Measurements from ENCODE around the gene POLD2.

Gene POLD2

GRCh38 chr7:44101303-44101965, 21.9 kb downstream of the POLD2 start:
- DNase-seq: no peak

- no peak for DNase-seq
Measured at GRCh38 chr7:44100458-44101302, 22.7 kb downstream of the POLD2 start.

DNA sequence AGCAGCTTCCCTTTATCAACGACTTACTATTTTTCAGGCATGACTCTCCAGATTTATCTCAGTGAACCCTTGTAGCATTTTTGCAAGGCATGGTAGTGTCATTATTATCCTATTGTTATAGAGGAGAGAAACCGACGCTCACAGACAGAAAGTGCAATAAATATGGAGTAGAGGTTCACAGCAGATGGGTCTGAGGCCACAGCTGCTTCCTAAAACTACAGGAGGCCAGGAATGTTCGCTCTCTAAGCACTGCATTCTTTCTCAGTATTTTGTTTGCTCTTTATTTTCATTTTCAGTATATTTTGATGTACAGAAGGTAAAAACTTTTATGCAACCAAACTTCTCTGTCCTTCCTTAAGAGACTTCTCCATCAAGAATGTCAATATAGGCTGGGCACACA, 23.7 kb downstream of the POLD2 start:
- no peak for DNase-seq

GRCh38 chr7:44098092-44099068, 25.0 kb downstream of the POLD2 start:
- no peak for DNase-seq

DNA sequence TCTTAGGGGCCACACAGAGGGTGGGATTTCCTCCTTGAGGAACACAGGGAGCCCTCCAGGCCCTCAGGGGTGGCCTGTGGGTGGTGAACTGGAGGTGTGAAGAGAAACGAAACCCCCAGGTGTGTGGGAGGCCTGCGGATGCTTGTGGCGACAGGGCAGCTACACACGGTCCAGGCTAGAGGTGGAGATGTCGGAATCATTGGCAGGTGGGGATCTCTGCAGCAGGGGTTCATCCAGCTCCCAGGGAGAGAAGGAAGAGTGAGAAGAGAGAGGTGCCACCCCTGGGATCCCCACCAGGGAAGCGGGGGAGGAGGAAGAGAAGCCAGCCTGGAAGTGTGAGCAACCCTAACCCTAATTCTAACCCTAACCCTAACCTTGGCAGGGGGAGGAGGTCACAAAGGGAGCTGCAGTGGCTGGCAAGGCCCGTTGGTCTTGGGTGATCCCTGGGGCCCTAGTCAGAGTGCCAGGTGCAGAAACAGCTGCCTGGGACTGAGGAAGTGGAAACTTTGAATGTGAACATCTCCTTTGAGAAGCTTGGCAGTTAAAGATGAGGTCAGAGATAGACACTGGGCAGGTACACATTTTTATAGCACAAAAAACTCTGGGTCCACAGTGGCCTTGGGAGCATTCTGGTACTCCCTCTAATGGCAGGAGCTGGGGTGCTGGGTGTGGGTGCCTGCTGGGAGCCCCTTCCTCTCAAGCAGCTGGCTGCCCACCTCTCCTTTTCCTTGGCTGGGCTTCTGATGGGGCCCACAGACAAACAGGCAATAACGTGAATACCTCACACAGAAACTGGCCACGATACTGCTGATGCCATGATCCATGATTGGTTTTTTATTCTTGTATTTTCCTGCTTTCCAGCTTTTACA, 26.1 kb downstream of the POLD2 start:
- DNase-seq: no peak

GRCh38 chr7:44096326-44096881, 26.9 kb downstream of the POLD2 start:
- DNase-seq: no peak

GRCh38 chr7:44095781-44096180, 27.6 kb downstream of the POLD2 start:
- DNase-seq: no peak

GRCh38 chr7:44094883-44095592, 28.3 kb downstream of the POLD2 start:
- no peak for DNase-seq

- DNase-seq: peak in 1 of 4 experiments; percentile 25
Measured at GRCh38 chr7:44094365-44094764, 29.0 kb downstream of the POLD2 start.

- DNase-seq: no peak
Measured at GRCh38 chr7:44093102-44093641, 30.2 kb downstream of the POLD2 start.

- DNase-seq: no peak
Measured at GRCh38 chr7:44087911-44088838, 35.2 kb downstream of the POLD2 start.

DNA sequence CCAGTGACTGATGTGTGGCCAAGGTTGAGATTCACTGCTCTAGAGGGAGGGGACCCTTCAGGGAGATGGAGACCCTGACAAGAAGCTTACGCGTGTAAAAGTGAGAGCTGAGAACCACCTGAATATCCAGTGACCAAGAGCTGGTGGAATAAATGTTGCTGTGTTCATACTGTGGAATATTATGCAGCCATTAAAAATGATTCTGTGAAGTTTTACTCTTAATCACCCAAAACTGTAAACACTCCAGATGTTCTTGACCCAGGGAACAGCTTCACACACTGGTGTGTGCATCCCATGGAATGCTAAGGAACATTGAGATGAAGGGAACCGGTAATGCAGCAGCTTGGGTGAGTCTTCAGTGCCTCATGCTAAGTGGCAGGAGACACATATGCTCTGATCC, 36.7 kb downstream of the POLD2 start:
- DNase-seq: no peak

- DNase-seq: no peak
Measured at GRCh38 chr7:44085546-44085945, 37.8 kb downstream of the POLD2 start.

GRCh38 chr7:44084701-44085100, 38.6 kb downstream of the POLD2 start:
- DNase-seq: no peak

DNA sequence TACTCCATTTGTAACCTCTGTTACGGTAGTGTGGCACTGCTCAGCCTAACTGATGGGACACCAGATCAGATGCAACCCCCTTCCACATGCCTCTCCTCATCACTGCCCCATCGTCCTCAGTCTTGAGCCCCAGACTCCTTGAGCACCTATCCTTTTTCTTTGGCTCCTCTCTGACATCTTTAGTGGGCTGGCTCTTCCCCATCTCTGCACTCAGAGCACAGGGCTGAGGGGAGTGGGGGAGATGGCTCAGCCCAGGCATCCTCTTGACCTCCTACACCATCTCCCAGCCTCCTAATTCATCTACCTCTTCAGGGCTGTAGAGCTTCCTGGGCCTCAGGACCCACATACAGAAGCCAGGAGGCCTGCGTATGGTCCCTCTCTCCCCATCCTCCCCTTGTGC, 39.6 kb downstream of the POLD2 start:
- no peak for DNase-seq

- peak; percentile 98 to 100 (median 99) for DNase-seq
Measured at GRCh38 chr7:44082541-44083207, 40.7 kb downstream of the POLD2 start.

DNA sequence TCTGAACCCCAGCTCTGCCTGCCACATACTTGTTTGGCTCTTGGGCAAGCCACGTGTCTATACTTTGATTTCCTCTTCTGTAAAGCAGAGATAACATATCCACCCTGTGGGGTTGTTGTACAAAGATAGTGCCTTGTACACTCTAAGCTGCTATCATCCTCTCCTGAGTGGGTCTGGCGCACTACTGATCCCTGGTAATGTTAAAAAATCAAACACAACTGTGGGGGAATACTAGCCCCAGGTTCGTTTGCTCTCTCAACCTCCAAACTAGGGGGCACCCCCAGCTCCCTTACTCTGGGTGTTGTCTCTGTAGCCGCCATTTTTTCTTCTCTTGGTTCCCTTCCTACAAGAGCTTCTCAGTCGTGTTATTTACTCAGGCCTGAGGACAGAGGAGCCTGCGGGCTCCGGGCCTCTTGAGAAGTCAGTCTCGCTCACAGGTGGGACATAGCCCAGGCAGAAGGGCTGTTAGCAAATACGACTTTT, 42.0 kb downstream of the POLD2 start:
- DNase-seq: no peak

GRCh38 chr7:44080686-44081265, 42.6 kb downstream of the POLD2 start:
- DNase-seq: no peak
